Measurements from ENCODE around the gene LRRC3.

The LRRC3 gene

DNA sequence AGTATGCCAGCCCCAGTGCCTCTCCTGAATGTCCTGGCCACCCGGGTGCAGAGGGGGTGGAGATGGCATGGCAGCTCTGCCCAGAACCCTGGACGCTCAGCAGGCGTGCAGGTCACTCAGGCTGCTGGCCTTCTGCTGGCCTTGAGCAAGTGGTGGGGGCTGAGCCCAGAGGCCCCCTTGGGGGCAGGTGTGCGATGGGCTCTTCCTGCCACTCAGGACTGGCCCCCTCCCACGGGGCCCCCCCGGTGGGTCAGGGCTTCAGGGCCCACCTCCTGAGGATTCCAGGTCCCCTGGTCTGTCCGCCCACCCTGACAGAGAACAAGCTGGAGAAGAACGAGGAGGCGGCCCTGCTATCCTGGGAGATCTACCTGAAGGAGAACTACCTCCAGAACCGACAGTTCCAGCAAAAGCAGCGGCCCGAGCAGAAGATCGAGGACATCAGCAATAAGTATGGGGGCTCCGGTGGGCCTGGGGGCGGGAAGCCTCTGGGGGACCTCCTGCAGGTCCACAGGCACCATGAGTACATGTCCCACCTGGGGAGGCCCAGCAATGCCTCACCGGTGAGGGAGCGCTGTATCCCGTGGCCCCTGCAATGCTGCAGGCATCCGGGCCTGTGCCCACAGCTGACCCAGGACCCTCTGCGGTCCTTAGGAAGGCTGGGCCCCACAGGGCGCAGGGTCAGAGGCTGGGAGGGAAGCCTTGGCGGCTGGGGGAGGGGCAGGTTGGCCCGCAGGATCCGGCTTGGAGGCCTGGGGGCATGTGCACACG lies 37.0 kb upstream of the LRRC3 start:
- Histone ChIP-seq H3K4me3 (ENCODE audit: low read depth in 1 of 2, low read length in 2 of 2) (no peak overlapping the region), H3K27me3 (ENCODE audit: low read depth, low read length) (no peaks in the 10 kb centered on the region), H3K9me3 (ENCODE audit: control insufficient read depth in 1 of 2, low read length in 2 of 2) (no peaks in the 10 kb centered on the region), H3K27ac (ENCODE audit: low read length) (no peak overlapping the region), H3K4me1 (ENCODE audit: control insufficient read depth in 1 of 2, insufficient read depth in 2 of 2, low read length in 2 of 2) (no peaks in the 10 kb centered on the region), H3K36me3 (ENCODE audit: control insufficient read depth in 1 of 2, insufficient read depth in 2 of 2, low read length in 2 of 2) (no peaks in the 10 kb centered on the region)

DNA sequence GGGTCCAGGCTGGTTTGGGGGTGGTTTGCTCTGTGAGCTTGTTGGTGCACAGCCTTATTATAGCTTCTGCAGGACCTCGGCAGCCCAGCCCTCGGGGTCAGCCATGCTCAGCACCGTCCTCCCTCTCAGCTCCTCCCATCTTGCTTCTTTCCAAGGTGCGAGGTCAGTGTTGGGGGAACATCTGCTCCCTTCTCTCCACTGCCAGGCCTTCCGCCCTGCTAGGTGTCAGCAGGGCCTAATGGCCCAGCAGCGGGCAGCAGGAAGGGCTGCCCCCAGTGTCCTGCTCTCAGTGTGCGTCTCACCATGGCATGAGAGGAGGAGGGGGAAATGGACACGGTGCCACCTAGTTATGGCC lies 36.5 kb upstream of the LRRC3 start:
- Histone ChIP-seq H3K27me3 (ENCODE audit: low read depth, low read length) (no peaks in the 10 kb centered on the region), H3K36me3 (ENCODE audit: control insufficient read depth in 1 of 2, insufficient read depth in 2 of 2, low read length in 2 of 2) (no peaks in the 10 kb centered on the region)

GRCh38 chr21:44419679-44420078 lies 35.6 kb upstream of the LRRC3 start:
- H3K4me3 ChIP-seq (ENCODE audit: low read depth in 1 of 2, low read length in 2 of 2), result no peak overlapping the region
- no peaks in the 10 kb centered on the region for H3K27me3 ChIP-seq (ENCODE audit: low read depth, low read length)
- H3K36me3 ChIP-seq (ENCODE audit: control insufficient read depth in 1 of 2, insufficient read depth in 2 of 2, low read length in 2 of 2), result no peaks in the 10 kb centered on the region
- H3K9me3 ChIP-seq (ENCODE audit: control insufficient read depth in 1 of 2, low read length in 2 of 2), result no peaks in the 10 kb centered on the region
- H3K4me1 ChIP-seq (ENCODE audit: control insufficient read depth in 1 of 2, insufficient read depth in 2 of 2, low read length in 2 of 2), result no peaks in the 10 kb centered on the region
- H3K27ac ChIP-seq (ENCODE audit: low read length), result no peak overlapping the region

More for the DNA sequence above, 36.5 kb upstream of the LRRC3 start:
- Histone ChIP-seq H3K9me3 (ENCODE audit: control insufficient read depth in 1 of 2, low read length in 2 of 2) (no peaks in the 10 kb centered on the region), H3K27ac (ENCODE audit: low read length) (no peak overlapping the region), H3K4me3 (ENCODE audit: low read depth in 1 of 2, low read length in 2 of 2) (no peak overlapping the region), H3K4me1 (ENCODE audit: control insufficient read depth in 1 of 2, insufficient read depth in 2 of 2, low read length in 2 of 2) (no peaks in the 10 kb centered on the region)

- Histone ChIP-seq H3K4me3 (ENCODE audit: low read depth in 1 of 2, low read length in 2 of 2) (no peak overlapping the region), H3K27ac (ENCODE audit: low read length) (no peak overlapping the region), H3K27me3 (ENCODE audit: low read depth, low read length) (no peaks in the 10 kb centered on the region), H3K4me1 (ENCODE audit: control insufficient read depth in 1 of 2, insufficient read depth in 2 of 2, low read length in 2 of 2) (no peaks in the 10 kb centered on the region), H3K9me3 (ENCODE audit: control insufficient read depth in 1 of 2, low read length in 2 of 2) (no peaks in the 10 kb centered on the region), H3K36me3 (ENCODE audit: control insufficient read depth in 1 of 2, insufficient read depth in 2 of 2, low read length in 2 of 2) (no peaks in the 10 kb centered on the region)
These were observed 34.7 kb upstream of the LRRC3 start for GRCh38 chr21:44420416-44421205.

DNA sequence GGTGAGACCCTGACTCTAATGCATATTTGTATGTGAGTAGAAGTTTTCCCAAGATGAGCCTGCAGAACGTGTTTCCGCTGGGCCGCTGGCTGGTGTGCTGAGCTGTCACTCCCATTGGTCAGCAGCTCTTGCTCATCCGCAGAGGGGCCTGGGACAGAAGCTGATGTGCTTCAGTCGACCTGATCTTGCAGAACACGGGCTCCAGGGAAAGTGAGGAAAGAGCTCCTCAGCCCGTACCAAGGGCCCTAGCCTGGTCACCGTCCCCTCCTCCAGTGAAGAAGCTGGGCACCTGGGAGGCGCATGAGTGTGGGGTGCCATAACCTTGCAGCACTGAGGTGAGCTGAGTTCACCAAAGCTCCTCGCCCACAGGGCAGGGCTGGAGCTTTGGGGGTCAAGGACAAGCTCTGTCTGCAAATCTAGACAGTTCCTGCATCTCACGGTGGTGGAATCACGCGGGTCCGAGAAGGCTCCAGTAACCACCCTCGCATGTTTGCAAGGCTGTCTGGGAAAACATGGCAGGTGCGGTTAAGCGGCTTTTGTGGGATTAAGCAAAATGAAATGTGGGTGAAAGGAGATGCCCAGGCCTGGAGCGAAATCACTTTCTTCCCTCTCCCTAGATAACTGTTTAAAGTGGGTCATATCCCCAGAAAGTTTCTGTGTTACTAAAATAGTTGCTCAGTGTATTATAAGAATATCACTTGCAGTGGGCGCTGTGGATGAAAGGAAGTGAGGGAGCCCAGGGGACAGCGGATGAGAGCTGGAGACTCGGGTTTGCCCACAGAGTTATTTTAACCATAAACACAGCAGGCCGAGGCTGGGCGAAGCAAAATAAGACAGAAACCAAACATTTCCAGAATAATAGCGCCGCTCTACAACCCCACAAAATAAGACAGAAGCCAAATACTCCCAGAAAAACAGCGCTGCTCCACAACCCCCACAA lies 33.1 kb upstream of the LRRC3 start:
- Histone ChIP-seq H3K4me3 (ENCODE audit: low read depth in 1 of 2, low read length in 2 of 2) (no peak overlapping the region), H3K9me3 (ENCODE audit: control insufficient read depth in 1 of 2, low read length in 2 of 2) (no peaks in the 10 kb centered on the region), H3K36me3 (ENCODE audit: control insufficient read depth in 1 of 2, insufficient read depth in 2 of 2, low read length in 2 of 2) (no peaks in the 10 kb centered on the region), H3K4me1 (ENCODE audit: control insufficient read depth in 1 of 2, insufficient read depth in 2 of 2, low read length in 2 of 2) (no peaks in the 10 kb centered on the region), H3K27ac (ENCODE audit: low read length) (no peak overlapping the region), H3K27me3 (ENCODE audit: low read depth, low read length) (no peaks in the 10 kb centered on the region)

GRCh38 chr21:44423312-44423821 lies 31.9 kb upstream of the LRRC3 start:
- H3K27ac ChIP-seq (ENCODE audit: low read length), result no peak overlapping the region
- peaks cover 0 to under 1% of the 10 kb centered on the region in 2 donors for H3K9me3 ChIP-seq (ENCODE audit: control insufficient read depth in 1 of 2, low read length in 2 of 2)
- H3K36me3 ChIP-seq (ENCODE audit: control insufficient read depth in 1 of 2, insufficient read depth in 2 of 2, low read length in 2 of 2), result no peaks in the 10 kb centered on the region
- no peaks in the 10 kb centered on the region for H3K4me1 ChIP-seq (ENCODE audit: control insufficient read depth in 1 of 2, insufficient read depth in 2 of 2, low read length in 2 of 2)
- no peak overlapping the region for H3K4me3 ChIP-seq (ENCODE audit: low read depth in 1 of 2, low read length in 2 of 2)
- no peaks in the 10 kb centered on the region for H3K27me3 ChIP-seq (ENCODE audit: low read depth, low read length)

GRCh38 chr21:44423941-44424607 lies 31.2 kb upstream of the LRRC3 start:
- Histone ChIP-seq H3K27ac (ENCODE audit: low read length) (no peak overlapping the region), H3K4me1 (ENCODE audit: control insufficient read depth in 1 of 2, insufficient read depth in 2 of 2, low read length in 2 of 2) (no peaks in the 10 kb centered on the region), H3K4me3 (ENCODE audit: low read depth in 1 of 2, low read length in 2 of 2) (no peak overlapping the region), H3K27me3 (ENCODE audit: low read depth, low read length) (no peaks in the 10 kb centered on the region), H3K9me3 (ENCODE audit: control insufficient read depth in 1 of 2, low read length in 2 of 2) (peaks cover 0 to 5% of the 10 kb centered on the region in 2 donors), H3K36me3 (ENCODE audit: control insufficient read depth in 1 of 2, insufficient read depth in 2 of 2, low read length in 2 of 2) (no peaks in the 10 kb centered on the region)

- no peaks in the 10 kb centered on the region for H3K36me3 ChIP-seq (ENCODE audit: control insufficient read depth in 1 of 2, insufficient read depth in 2 of 2, low read length in 2 of 2)
- no peak overlapping the region for H3K4me3 ChIP-seq (ENCODE audit: low read depth in 1 of 2, low read length in 2 of 2)
- peaks cover 1 to 5% of the 10 kb centered on the region in 2 donors for H3K9me3 ChIP-seq (ENCODE audit: control insufficient read depth in 1 of 2, low read length in 2 of 2)
- H3K27me3 ChIP-seq (ENCODE audit: low read depth, low read length), result no peaks in the 10 kb centered on the region
- no peaks in the 10 kb centered on the region for H3K4me1 ChIP-seq (ENCODE audit: control insufficient read depth in 1 of 2, insufficient read depth in 2 of 2, low read length in 2 of 2)
- no peak overlapping the region for H3K27ac ChIP-seq (ENCODE audit: low read length)
These were observed 30.6 kb upstream of the LRRC3 start for GRCh38 chr21:44424608-44425306.

- Histone ChIP-seq H3K4me1 (ENCODE audit: control insufficient read depth in 1 of 2, insufficient read depth in 2 of 2, low read length in 2 of 2) (no peaks in the 10 kb centered on the region), H3K36me3 (ENCODE audit: control insufficient read depth in 1 of 2, insufficient read depth in 2 of 2, low read length in 2 of 2) (no peaks in the 10 kb centered on the region), H3K27ac (ENCODE audit: low read length) (no peak overlapping the region), H3K4me3 (ENCODE audit: low read depth in 1 of 2, low read length in 2 of 2) (no peak overlapping the region), H3K9me3 (ENCODE audit: control insufficient read depth in 1 of 2, low read length in 2 of 2) (peaks cover 5 to 6% of the 10 kb centered on the region in 2 donors), H3K27me3 (ENCODE audit: low read depth, low read length) (no peaks in the 10 kb centered on the region)
These were observed 29.9 kb upstream of the LRRC3 start for GRCh38 chr21:44425307-44425894.

Data from muscle layer of duodenum (tissue), 2 donors.